CD14-positive monocyte (primary cell): ENCODE results near the gene COMMD8. TPM values are rescaled to one million over a fixed set of nuclear protein-coding genes. Genes with fewer than 3 reads are reported as not detected.

Source experiments
- DNase-seq, 3 donors: peaks; one replicate each; pipeline ENCODE4 v3.0.0-alpha.2; 2011 to 2022
- H2AFZ ChIP-seq: 2 replicates; pipeline ENCODE4 v1.6.0; 2012; ENCODE audit warnings: mild to moderate bottlenecking, low read depth, low read length, inconsistent platforms; ENCODE audit not compliant: insufficient read depth, poor library complexity, severe bottlenecking
- H3K27ac ChIP-seq, 2 donors: 1 replicate in 1 of 2; 2 replicates in 1 of 2; pipeline ENCODE4 v1.5.1; 2012 to 2013; ENCODE audit warnings: low read length in 2 of 2, control low read depth in 1 of 2, inconsistent platforms in 1 of 2, low read depth in 1 of 2, mild to moderate bottlenecking in 1 of 2
- H3K27me3 ChIP-seq, 2 donors: one replicate each; pipeline versions ENCODE4 v1.6.0 to v1.6.1; 2011 to 2013; ENCODE audit warnings: low read length in 2 of 2; ENCODE audit not compliant: control insufficient read depth in 2 of 2, insufficient read depth in 2 of 2
- H3K36me3 ChIP-seq, 2 donors: replicated peaks in 1 of 2; 1 replicate in 1 of 2; 2 replicates in 1 of 2; pipeline versions ENCODE4 v1.5.1 to v1.6.1; 2012 to 2013; ENCODE audit warnings: low read length in 2 of 2, control low read depth in 1 of 2, inconsistent platforms in 1 of 2, mild to moderate bottlenecking in 1 of 2; ENCODE audit not compliant: insufficient read depth in 2 of 2, control insufficient read depth in 1 of 2
- H3K4me1 ChIP-seq, 2 donors: 1 replicate in 1 of 2; 2 replicates in 1 of 2; pipeline versions ENCODE4 v1.5.1 to v1.6.1; 2012 to 2013; ENCODE audit warnings: low read length in 2 of 2, control low read depth in 1 of 2, inconsistent platforms in 1 of 2, mild to moderate bottlenecking in 1 of 2, moderate library complexity in 1 of 2; ENCODE audit not compliant: insufficient read depth in 2 of 2, control insufficient read depth in 1 of 2
- H3K4me2 ChIP-seq: replicated peaks from 2 replicates; pipeline ENCODE3; 2012; ENCODE audit warnings: low read length, moderate library complexity, mild to moderate bottlenecking; ENCODE audit not compliant: poor library complexity, severe bottlenecking; ENCODE audit errors: extremely low read depth
- H3K4me3 ChIP-seq, 3 experiments: fragments of 200-600 bp in 1 of 3; sonication (generic) in 1 of 3; replicated peaks in 1 of 3; 1 replicate in 2 of 3; 2 replicates in 1 of 3; pipeline ENCODE4 v1.5.1; 2011 to 2013; ENCODE audit warnings: low read length in 3 of 3, mild to moderate bottlenecking in 3 of 3, control low read depth in 2 of 3, low read depth in 2 of 3, inconsistent platforms in 1 of 3, moderate library complexity in 1 of 3
- H3K79me2 ChIP-seq: 2 replicates; pipeline ENCODE4 v1.6.0; 2012; ENCODE audit warnings: mild to moderate bottlenecking, control low read depth, inconsistent platforms, low read length, moderate library complexity; ENCODE audit not compliant: insufficient read depth
- H3K9ac ChIP-seq: 2 replicates; pipeline ENCODE4 v1.6.0; 2017; ENCODE audit warnings: low read length, mild to moderate bottlenecking; ENCODE audit not compliant: insufficient read depth, poor library complexity, severe bottlenecking
- H3K9me3 ChIP-seq, 2 donors: replicated peaks in 1 of 2; 1 replicate in 1 of 2; 2 replicates in 1 of 2; pipeline versions ENCODE4 v1.5.1 to v1.6.1; 2012 to 2013; ENCODE audit warnings: low read length in 2 of 2, control low read depth in 1 of 2; ENCODE audit not compliant: control insufficient read depth in 1 of 2, insufficient read depth in 1 of 2
- H4K20me1 ChIP-seq: 2 replicates; pipeline ENCODE4 v1.6.0; 2012; ENCODE audit warnings: mild to moderate bottlenecking, low read length, control low read depth, moderate library complexity; ENCODE audit not compliant: insufficient read depth
- H3K27ac Mint-ChIP-seq, 7 donors: one replicate each; pipeline ENCODE4 v1.8.0; 2020; ENCODE audit warnings: mild to moderate bottlenecking in 7 of 7, mixed read lengths in 7 of 7, moderate library complexity in 6 of 7, inconsistent platforms in 2 of 7
- H3K27me3 Mint-ChIP-seq, 3 donors: one replicate each; pipeline ENCODE4 v1.8.0; 2021 to 2022; ENCODE audit warnings: low read depth in 3 of 3, mild to moderate bottlenecking in 3 of 3, mixed read lengths in 3 of 3, moderate library complexity in 3 of 3, inconsistent platforms in 1 of 3
- H3K36me3 Mint-ChIP-seq, 2 donors: one replicate each; pipeline ENCODE4 v1.8.0; 2020; ENCODE audit warnings: mixed read lengths in 2 of 2, inconsistent platforms in 1 of 2, mild to moderate bottlenecking in 1 of 2
- H3K4me1 Mint-ChIP-seq: one replicate; pipeline ENCODE4 v1.8.0; 2020; ENCODE audit warnings: mild to moderate bottlenecking, mixed read lengths
- H3K4me3 Mint-ChIP-seq, 2 donors: one replicate each; pipeline ENCODE4 v1.8.0; 2020; ENCODE audit warnings: mild to moderate bottlenecking in 2 of 2, mixed read lengths in 2 of 2, moderate library complexity in 1 of 2
- H3K9me3 Mint-ChIP-seq, 7 donors: one replicate each; pipeline ENCODE4 v1.8.0; 2020 to 2022; ENCODE audit warnings: mixed read lengths in 7 of 7, mild to moderate bottlenecking in 6 of 7, moderate library complexity in 6 of 7, inconsistent platforms in 2 of 7
- WGBS: methylation state at CpG from one replicate; pipeline ENCODE4 v1.1.5; 2013; ENCODE audit warnings: missing lambda C conversion rate; ENCODE audit not compliant: insufficient coverage; 5-methylcytosine and 5-hydroxymethylcytosine counted together
- intact Hi-C, 2 donors: fragments of 100-400 bp; cut with micrococcal nuclease; formaldehyde crosslinking; loops; one replicate each; pipeline versions ENCODE4 v1.15.0 to v1.15.1; 2023
- polyA plus RNA-seq, 3 donors: library from polyadenylated mRNA; depleted of rRNA in 1 of 3; unstranded in 2 of 3; stranded (reverse) in 1 of 3; fragments of 300-500 nt in 2 of 3; fragments of >200 nt in 1 of 3; fragmentation: Illumina TruSeq in 2 of 3; gene quantifications; 1 replicate in 2 of 3; 2 replicates in 1 of 3; pipeline ENCODE4 v1.2.3, GENCODE V29; 2012 to 2021
- TF ChIP-seq, protein P1 (sequence below): fragments of 200-600 bp; IDR thresholded peaks from one replicate; pipeline ENCODE4 v1.8.0; 2022; ENCODE audit warnings: antibody characterized with exemption, mild to moderate bottlenecking

The COMMD8 gene
- polyA plus RNA-seq, 3 donors = 11.5 to 90.8 (median 71.8) TPM

- peaks cover 0 to 8% (median 2%) of the 10 kb centered on the region in 7 donors for H3K9me3 Mint-ChIP-seq
- Histone ChIP-seq H3K4me1 (no peaks in the 10 kb centered on the region), H3K79me2 (no peaks in the 10 kb centered on the region), H3K27ac (no peak overlapping the region), H3K36me3 (no peaks in the 10 kb centered on the region), H3K4me3 (no peak overlapping the region), H3K9ac (no peak overlapping the region), H2AFZ (no peak overlapping the region), H3K4me2 (no peak overlapping the region), H3K27me3 (no peaks in the 10 kb centered on the region), H3K9me3 (no peaks in the 10 kb centered on the region), H4K20me1 (no peaks in the 10 kb centered on the region)
- intact Hi-C loops = no loop called here
- H3K36me3 Mint-ChIP-seq = no peaks in the 10 kb centered on the region
- no peak overlapping the region for H3K4me3 Mint-ChIP-seq
- H3K4me1 Mint-ChIP-seq = peaks cover 3% of the 10 kb centered on the region
- DNase-seq = no peak
- H3K27me3 Mint-ChIP-seq = peaks cover 0 to 2% (median 0%) of the 10 kb centered on the region in 3 donors
- no CpG with 5 or more reads among the region's 1 CpG for WGBS
- TF ChIP-seq, protein P1, sequence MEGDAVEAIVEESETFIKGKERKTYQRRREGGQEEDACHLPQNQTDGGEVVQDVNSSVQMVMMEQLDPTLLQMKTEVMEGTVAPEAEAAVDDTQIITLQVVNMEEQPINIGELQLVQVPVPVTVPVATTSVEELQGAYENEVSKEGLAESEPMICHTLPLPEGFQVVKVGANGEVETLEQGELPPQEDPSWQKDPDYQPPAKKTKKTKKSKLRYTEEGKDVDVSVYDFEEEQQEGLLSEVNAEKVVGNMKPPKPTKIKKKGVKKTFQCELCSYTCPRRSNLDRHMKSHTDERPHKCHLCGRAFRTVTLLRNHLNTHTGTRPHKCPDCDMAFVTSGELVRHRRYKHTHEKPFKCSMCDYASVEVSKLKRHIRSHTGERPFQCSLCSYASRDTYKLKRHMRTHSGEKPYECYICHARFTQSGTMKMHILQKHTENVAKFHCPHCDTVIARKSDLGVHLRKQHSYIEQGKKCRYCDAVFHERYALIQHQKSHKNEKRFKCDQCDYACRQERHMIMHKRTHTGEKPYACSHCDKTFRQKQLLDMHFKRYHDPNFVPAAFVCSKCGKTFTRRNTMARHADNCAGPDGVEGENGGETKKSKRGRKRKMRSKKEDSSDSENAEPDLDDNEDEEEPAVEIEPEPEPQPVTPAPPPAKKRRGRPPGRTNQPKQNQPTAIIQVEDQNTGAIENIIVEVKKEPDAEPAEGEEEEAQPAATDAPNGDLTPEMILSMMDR = no peak
- H3K27ac Mint-ChIP-seq = no peak overlapping the region
Observed at GRCh38 chr4:47410271-47410670, 53.2 kb downstream of the COMMD8 start.

GRCh38 chr4:47406408-47406807 is 57.1 kb downstream of the COMMD8 start:
- Histone ChIP-seq H3K4me2 (no peak overlapping the region), H2AFZ (peak overlapping the region; percentile 41), H3K27me3 (no peaks in the 10 kb centered on the region), H4K20me1 (no peaks in the 10 kb centered on the region), H3K36me3 (no peaks in the 10 kb centered on the region), H3K27ac (no peak overlapping the region), H3K9ac (no peak overlapping the region), H3K9me3 (no peaks in the 10 kb centered on the region), H3K4me1 (no peaks in the 10 kb centered on the region), H3K4me3 (no peak overlapping the region), H3K79me2 (no peaks in the 10 kb centered on the region)
- H3K27ac Mint-ChIP-seq = peak overlapping the region in 3 of 7 donors; percentile 5 to 39 (median 9)
- peaks cover 3% of the 10 kb centered on the region for H3K4me1 Mint-ChIP-seq
- H3K36me3 Mint-ChIP-seq = no peaks in the 10 kb centered on the region
- WGBS = no CpG with 5 or more reads among the region's 2 CpGs
- intact Hi-C loops = no loop called here
- peaks cover 0 to 5% (median 0%) of the 10 kb centered on the region in 7 donors for H3K9me3 Mint-ChIP-seq
- no peak overlapping the region for H3K4me3 Mint-ChIP-seq
- no peak for DNase-seq
- peaks cover 0 to 2% (median 1%) of the 10 kb centered on the region in 3 donors for H3K27me3 Mint-ChIP-seq
- TF ChIP-seq, protein P1 = no peak

Other genes with a start within 250 kb of the COMMD8 start
- gene ATP10D, start 21.6 kb upstream of the COMMD8 start, polyA plus RNA-seq = 10 to 100 TPM in 2 of 3 donors, 1 to 10 TPM in 1; 8.4 to 16.9 (median 14.1) TPM